Adipocyte (in vitro differentiated cells): Measurements from ENCODE around the gene SH3YL1.

Source experiments
- DNase-seq: peaks from one replicate; pipeline ENCODE4 v3.0.0-alpha.2; 2015; ENCODE audit warnings: low read depth
- H3K27me3 ChIP-seq: replicated peaks from 2 replicates; pipeline ENCODE4 v1.7.0; 2013; ENCODE audit warnings: mild to moderate bottlenecking, low read length, moderate library complexity; ENCODE audit not compliant: control insufficient read depth, insufficient read depth
- H3K36me3 ChIP-seq: 2 replicates; pipeline ENCODE4 v1.7.0; 2013; ENCODE audit warnings: low read length, mild to moderate bottlenecking, moderate library complexity; ENCODE audit not compliant: control insufficient read depth, insufficient read depth, severe bottlenecking
- H3K4me1 ChIP-seq: 2 replicates; pipeline ENCODE4 v1.7.0; 2013; ENCODE audit warnings: mild to moderate bottlenecking, low read length, moderate library complexity; ENCODE audit not compliant: control insufficient read depth, insufficient read depth
- H3K4me3 ChIP-seq: 2 replicates; pipeline ENCODE4 v1.7.0; 2013; ENCODE audit warnings: mild to moderate bottlenecking, low read length, moderate library complexity
- H3K9ac ChIP-seq: 2 replicates; pipeline ENCODE4 v1.7.0; 2013; ENCODE audit warnings: mild to moderate bottlenecking, low read length, moderate library complexity
- H3K9me3 ChIP-seq: 2 replicates; pipeline ENCODE4 v1.7.0; 2013; ENCODE audit warnings: mild to moderate bottlenecking, low read length, moderate library complexity; ENCODE audit not compliant: control insufficient read depth

The SH3YL1 gene

DNA sequence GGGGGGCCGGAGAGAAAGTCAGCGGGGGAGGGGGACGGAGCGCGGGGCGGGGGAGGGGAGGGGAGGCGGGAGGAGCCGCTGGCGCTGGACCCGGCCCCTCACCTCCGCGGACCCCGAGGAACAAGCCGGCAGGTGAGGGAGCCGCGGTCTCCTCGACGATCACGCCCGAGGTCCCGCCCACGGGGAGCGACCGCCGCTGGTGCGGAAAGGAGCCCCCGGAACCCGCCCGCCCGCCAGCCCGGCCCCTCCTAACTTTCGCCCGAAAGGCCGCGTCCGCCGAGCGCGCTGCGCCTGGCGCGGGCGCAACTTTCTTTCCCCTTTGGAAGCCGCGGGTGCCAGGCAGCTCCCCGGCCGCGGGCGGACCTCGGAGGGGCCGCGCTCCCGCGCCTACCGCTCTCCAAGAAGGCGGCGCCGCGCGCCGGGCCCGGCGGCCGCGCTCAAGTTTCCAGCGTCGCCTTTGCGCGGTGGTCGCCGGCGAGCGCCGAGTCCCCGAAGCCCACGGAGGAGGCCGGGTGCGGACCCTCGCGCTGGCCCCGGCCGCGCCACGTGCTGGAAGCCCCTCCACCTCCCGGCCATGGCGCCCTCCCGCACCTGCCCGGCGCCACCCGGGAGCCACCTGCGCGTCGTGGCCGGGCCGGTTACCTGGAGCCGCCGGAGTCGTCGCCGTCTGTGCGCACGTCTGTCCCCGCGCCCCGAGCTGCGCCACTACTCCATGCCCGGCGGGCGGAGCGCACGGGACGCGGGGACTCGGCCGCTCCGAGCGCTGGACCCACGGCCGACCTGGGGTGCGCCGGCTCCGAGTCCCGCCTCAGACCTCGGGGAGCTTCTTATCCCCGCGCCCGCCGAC is 24.3 kb upstream of the SH3YL1 start, which contains the start of gene ALKAL2:
Gene ALKAL2, minus strand, starts transcription at position 181 of the 847 bp plus-strand sequence. CDS start 256 bp downstream, outside the sequence.
- no peaks in the 10 kb centered on the region for H3K9me3 ChIP-seq
- H3K9ac ChIP-seq = no peak within 1 kb of the TSS
- H3K4me3 ChIP-seq = peak within 1 kb of the TSS; percentile 37
- peak; percentile 51 for DNase-seq
- H3K4me1 ChIP-seq = peaks cover 24% of the 10 kb centered on the region
- H3K27me3 ChIP-seq = peaks cover 14% of the 10 kb centered on the region
- H3K36me3 ChIP-seq = no peaks in the 10 kb centered on the region

DNA sequence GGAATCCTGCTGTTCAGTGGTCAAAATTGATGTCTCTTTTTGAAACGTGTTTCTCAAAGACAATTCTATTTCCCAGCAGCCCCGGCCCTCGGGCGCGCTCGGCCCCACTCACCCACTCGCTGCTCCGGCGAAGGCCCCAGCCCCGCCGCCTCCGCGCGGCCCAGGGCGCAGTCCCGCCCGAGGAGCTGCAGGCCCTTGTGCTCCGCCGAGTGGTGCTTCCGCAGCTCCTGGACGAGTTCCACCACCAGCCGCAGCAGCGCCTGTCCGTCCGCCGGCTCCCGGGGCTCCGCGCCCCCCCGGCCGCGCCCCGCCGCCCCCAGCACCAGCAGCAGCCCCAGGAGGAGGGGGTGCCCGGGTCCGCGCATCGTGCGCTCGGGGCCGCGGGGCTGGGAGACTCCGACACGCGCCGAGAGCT is 23.6 kb upstream of the SH3YL1 start:
- Histone ChIP-seq H3K27me3 (peaks cover 8% of the 10 kb centered on the region), H3K36me3 (no peaks in the 10 kb centered on the region), H3K9ac (no peak overlapping the region), H3K9me3 (no peaks in the 10 kb centered on the region), H3K4me1 (peaks cover 24% of the 10 kb centered on the region), H3K4me3 (peak overlapping the region; percentile 37)
- DNase-seq = peak; percentile 58

DNA sequence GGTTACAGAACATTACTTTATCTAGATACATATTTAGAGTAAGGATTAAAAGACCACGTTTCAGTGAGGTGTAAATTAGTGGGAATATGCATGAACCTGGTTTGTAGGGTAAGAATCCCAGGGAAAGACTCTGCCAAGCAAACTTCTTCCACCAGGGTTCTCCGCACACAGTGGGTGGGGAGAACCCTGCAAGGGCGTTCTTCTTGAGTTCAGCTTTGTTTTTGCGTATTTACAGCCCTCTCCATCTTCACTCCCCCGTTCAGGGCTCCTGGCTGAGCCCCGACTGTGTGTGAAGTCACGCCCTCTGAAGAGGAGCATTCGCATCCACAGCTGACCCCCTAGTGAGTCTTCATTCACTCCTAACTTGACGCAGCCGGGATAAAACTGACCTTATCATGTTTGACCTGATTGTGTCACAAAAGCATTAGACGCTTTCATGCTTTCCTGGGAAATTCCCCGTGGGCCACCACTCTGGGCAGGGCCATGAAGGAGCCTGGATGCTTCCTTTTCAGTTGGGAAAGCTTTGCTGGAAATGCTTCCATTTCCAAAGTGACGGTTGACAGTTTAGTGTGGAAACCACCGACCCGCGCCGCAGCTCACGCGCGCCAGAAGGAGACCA is 23.1 kb upstream of the SH3YL1 start:
- H3K9ac ChIP-seq = no peak overlapping the region
- H3K36me3 ChIP-seq = peaks cover 5% of the 10 kb centered on the region
- H3K4me3 ChIP-seq = peak overlapping the region; percentile 37
- H3K9me3 ChIP-seq = no peaks in the 10 kb centered on the region
- peaks cover 4% of the 10 kb centered on the region for H3K27me3 ChIP-seq
- DNase-seq = no peak
- H3K4me1 ChIP-seq = peaks cover 24% of the 10 kb centered on the region

DNA sequence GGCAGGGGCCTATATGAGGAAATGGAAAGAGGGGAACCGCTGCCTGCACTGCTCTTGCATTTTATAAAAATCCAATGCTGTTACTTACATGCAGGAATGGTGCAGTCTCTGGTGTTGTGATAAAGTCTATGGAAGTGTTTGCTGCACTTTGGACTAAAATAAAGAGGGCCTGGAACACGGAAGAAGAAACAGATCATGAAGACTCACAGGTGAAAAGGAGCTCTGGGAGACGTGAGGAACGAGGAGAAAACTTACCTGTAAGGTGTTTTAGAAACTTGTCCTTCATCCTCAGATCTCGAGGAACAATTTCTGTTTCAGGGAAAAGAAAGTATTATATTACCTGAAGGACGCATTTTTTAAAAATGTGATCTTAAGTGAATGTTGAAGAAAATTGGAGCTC is 22.2 kb upstream of the SH3YL1 start:
- Histone ChIP-seq H3K4me3 (no peak overlapping the region), H3K4me1 (peaks cover 24% of the 10 kb centered on the region), H3K27me3 (peaks cover 4% of the 10 kb centered on the region), H3K36me3 (peaks cover 13% of the 10 kb centered on the region), H3K9me3 (no peaks in the 10 kb centered on the region), H3K9ac (no peak overlapping the region)
- DNase-seq = no peak

DNA sequence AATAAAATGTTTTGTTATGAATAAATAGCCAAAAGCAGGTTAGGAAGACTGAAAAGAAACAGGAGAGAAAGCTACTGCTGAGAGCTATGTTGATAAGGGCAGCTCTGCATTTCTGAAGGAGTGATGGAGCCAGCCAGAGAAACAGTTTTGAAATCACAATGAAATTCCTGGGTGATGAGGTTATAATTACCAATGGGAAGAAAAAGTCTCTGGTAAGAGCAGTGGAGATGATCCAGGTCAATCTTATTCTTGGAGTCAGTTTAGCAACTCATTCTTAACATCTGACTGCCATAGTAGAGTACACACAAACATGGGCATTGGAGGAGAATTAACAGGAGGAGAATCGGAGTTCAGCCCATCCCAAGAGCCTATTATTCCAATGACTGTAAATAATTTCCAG is 21.7 kb upstream of the SH3YL1 start:
- DNase-seq = peak; percentile 74
- Histone ChIP-seq H3K36me3 (peaks cover 18% of the 10 kb centered on the region), H3K27me3 (no peaks in the 10 kb centered on the region), H3K4me1 (peaks cover 24% of the 10 kb centered on the region), H3K9ac (peak overlapping the region; percentile 1), H3K4me3 (no peak overlapping the region), H3K9me3 (no peaks in the 10 kb centered on the region)

DNA sequence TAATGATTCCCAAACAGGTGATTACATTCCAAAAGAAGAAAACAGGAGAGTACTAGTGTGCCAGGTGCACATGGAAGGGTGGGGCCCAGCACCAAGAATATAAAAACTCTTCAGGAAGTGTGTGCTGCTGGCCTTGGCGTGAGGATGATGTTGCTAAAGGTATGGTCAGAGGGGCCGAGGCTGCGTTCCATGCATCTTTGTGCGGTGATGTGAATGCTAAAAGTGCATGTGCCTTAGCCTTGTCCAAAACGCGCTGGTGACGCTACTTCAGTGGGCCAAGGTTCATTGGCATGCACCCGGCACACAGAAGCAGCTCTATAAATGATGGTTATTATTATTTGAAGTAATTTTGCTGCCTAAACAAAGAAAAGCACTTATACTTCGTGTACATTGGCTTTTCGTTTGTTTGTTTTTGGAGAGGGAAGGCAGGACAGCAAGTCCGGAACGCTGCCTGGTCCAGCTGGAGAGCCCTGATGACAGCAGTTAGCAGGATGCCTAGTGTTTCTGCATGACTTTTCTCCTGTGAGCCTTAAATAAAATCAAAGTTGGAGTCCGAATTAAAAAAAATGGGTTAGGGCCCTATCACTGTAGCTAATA is 21.2 kb upstream of the SH3YL1 start:
- no peaks in the 10 kb centered on the region for H3K27me3 ChIP-seq
- no peak overlapping the region for H3K4me3 ChIP-seq
- no peak for DNase-seq
- H3K9me3 ChIP-seq = no peaks in the 10 kb centered on the region
- H3K4me1 ChIP-seq = peaks cover 24% of the 10 kb centered on the region
- H3K36me3 ChIP-seq = peaks cover 23% of the 10 kb centered on the region
- H3K9ac ChIP-seq = peak overlapping the region; percentile 1

DNA sequence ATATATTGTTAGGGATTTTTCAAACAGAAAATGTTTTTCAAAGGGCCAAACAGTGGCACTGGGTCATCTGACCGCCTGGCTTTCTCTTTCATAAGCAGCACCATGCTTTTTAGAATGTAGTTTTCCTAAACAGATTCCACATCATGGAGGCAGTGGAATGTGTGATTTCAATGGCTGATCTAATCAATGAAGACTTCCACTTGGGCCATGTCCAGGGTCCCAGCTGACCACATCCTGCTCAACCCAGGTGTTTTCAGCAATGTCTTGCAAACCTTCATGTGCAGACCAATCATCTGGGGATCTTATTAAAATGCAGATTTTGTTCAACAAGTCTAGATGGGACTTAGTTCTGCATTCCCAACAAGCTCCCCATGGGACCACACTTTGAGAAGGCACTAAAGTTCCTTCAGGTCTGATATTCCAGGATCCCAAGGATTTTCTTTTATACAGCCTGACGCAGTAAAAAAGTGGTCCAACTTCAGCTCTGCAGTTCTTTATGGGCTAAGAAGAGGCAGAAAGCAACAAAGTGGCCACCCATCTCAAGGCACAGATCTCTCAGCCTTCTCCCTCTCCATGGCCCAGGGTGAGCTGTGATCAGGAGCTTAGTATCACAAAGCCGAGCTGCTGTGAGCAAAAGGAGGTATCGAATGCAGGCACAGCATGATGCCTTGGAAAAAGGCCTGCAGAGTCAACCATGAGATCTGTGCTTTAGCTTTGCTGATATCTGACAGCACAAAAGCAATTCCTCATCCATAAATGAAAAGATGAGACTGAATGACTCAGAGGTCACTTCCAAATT is 20.4 kb upstream of the SH3YL1 start:
- DNase-seq = no peak
- peaks cover 30% of the 10 kb centered on the region for H3K36me3 ChIP-seq
- H3K9ac ChIP-seq = no peak overlapping the region
- peaks cover 19% of the 10 kb centered on the region for H3K4me1 ChIP-seq
- H3K4me3 ChIP-seq = no peak overlapping the region
- no peaks in the 10 kb centered on the region for H3K27me3 ChIP-seq
- H3K9me3 ChIP-seq = no peaks in the 10 kb centered on the region

DNA sequence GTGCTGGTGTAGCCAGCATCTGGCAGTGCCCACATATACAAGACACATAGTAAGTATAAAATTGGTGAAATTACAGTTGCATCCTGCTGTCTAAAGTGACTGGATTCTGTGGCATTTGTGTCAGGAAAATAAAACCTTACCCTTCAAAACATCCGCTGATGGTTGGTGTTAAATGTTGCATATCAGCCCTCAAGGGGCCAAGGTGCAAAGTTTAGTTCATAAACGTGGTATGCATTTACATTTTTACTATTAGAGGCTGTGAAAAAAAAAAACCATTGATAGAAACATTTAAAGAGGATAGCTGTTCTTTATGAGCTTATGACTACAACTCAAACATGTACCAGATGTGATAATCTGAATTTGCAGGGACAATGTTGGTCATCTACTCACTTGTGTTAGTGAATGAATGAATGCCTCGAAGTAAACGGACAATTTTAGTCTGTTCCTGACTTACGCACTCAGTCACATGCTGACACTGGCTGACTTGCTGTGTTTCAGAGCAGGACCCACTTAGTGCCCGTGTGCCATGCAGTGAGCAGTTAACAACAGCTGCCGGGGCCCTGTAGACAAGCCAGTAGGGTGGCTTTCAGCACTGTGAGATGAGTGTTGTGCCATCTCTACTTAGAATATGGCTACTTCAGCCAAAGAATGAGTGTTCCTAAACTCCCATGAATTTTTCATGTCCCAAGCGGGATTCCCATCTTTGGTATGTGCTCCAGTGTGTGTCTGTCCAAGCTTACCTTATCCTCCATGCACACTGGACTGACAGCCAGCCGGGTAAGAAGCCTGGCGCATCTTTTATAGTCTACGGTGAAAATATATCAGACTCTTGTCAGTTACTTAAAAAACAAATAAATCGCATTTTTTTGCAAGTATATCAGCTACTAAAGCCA is 18.8 kb upstream of the SH3YL1 start:
- Histone ChIP-seq H3K9ac (no peak overlapping the region), H3K4me3 (no peak overlapping the region), H3K27me3 (no peaks in the 10 kb centered on the region), H3K36me3 (peaks cover 46% of the 10 kb centered on the region), H3K9me3 (no peaks in the 10 kb centered on the region), H3K4me1 (peaks cover 18% of the 10 kb centered on the region)
- DNase-seq = no peak

DNA sequence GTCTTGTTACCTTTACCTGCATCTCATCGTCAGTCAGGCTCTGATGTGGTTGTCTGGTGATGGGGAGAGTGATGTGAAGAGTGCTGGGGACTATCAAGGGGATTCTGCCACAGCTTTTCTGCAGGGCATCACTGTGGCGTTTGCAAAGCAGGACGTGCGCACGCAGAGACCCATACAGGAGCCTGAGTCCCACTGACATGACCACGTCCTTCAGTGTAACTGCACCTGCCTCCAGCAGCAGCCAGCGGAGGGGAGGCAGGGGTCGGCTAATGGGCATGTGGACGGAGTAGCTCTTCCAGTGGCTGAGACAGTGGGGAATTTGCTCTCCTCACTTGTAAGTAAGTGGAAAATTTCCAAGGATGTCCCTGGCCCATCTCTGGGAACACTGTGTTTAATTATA is 17.5 kb upstream of the SH3YL1 start:
- H3K9me3 ChIP-seq = no peaks in the 10 kb centered on the region
- H3K27me3 ChIP-seq = no peaks in the 10 kb centered on the region
- peaks cover 58% of the 10 kb centered on the region for H3K36me3 ChIP-seq
- no peak for DNase-seq
- no peak overlapping the region for H3K9ac ChIP-seq
- peaks cover 12% of the 10 kb centered on the region for H3K4me1 ChIP-seq
- no peak overlapping the region for H3K4me3 ChIP-seq

DNA sequence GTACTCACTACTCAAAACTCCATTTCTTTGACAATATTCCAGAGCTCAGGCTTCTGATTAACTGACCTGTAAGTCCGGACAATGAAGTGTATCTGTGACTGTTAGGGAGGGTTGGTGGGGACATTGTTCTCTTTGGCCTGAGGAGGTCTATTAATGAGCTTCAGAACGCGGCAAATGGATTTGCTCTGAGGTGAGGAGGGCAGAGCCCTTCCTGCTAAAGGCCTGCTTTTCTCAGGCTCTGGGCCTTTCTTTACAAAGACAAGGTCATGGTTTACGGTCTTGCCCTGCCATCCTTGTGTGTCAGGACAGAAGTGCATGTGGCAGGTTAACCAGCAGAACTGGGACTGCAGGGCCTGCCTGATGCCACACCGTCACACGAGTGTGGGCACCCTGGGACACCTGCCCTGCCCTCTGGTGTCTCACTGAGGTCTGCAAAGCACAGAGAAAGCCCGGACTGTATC is 16.8 kb upstream of the SH3YL1 start:
- H3K4me3 ChIP-seq = no peak overlapping the region
- no peak for DNase-seq
- no peaks in the 10 kb centered on the region for H3K9me3 ChIP-seq
- no peaks in the 10 kb centered on the region for H3K27me3 ChIP-seq
- peaks cover 64% of the 10 kb centered on the region for H3K36me3 ChIP-seq
- H3K9ac ChIP-seq = no peak overlapping the region
- peaks cover 8% of the 10 kb centered on the region for H3K4me1 ChIP-seq
